Measurements from ENCODE around the gene SLC9A5. TPM values are rescaled to one million over a fixed set of nuclear protein-coding genes. Genes with fewer than 3 reads are reported as not detected.

Gene SLC9A5
- total and polyA plus RNA-seq, 10 of the 15 experiments (the other 5 are each of a cell fraction or from before 2014, with no cell fraction given): 0.26 to 5.7 (median 1.5) TPM

DNA sequence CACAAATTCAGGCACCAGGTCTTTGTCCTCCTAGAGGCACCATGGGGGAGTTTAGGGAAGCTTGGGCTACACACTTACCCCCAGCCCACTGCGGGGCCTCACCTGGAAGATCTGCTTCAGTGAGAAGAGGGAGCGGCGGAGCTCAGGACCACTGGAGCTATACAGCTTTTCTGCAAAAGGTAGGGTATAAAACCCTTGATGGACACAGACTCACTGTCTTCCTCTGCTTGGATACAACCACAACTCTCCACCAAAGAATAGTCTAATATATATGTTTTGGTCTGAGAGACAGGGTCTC, 10.6 kb upstream of the SLC9A5 start:
- ChIA-PET SMC1A (ENCODE audit: uncharacterized antibody, unreplicated experiment) (interaction anchor here (1.4 kb wide), 1 partner anchor 9 kb away, joined by 6 read pairs; the partner anchor contains the start of gene FHOD1), RAD21 (ENCODE audit: unreplicated experiment) (no interaction called here), CTCF (interaction anchor here (1.5 kb wide), 1 partner anchor 11 kb away, joined by 6 read pairs; the partner anchor contains the start of gene TMEM208), POLR2A (interaction anchor here (1.1 kb wide), 1 partner anchor 12 kb away, joined by 4 read pairs; the partner anchor contains the start of gene TMEM208)
- WGBS (ENCODE audit: insufficient coverage, insufficient replicate concordance, low lambda C conversion rate, missing lambda C conversion rate): 95% methylated on average over 3 of the region's 3 CpGs
- Histone ChIP-seq H3K9ac (ENCODE audit: control insufficient read depth, insufficient read depth, low read length) (no peak overlapping the region), H3K4me3 (no peak overlapping the region), H3K4me2 (ENCODE audit: control insufficient read depth, insufficient read depth) (no peak overlapping the region), H3K79me2 (ENCODE audit: control insufficient read depth, insufficient read depth, low read length) (peaks cover 14% of the 10 kb centered on the region), H3K4me1 (ENCODE audit: control insufficient read depth, insufficient read depth, low read length) (peaks cover 7% of the 10 kb centered on the region; the same call in 1 of the 2 replicates), H3K27me3 (replicated peaks in 1 of 2; ENCODE audit: control insufficient read depth in 2 of 2, insufficient read depth in 2 of 2, low read length in 1 of 2) (no peaks in the 10 kb centered on the region), H4K20me1 (ENCODE audit: control insufficient read depth, insufficient read depth) (no peaks in the 10 kb centered on the region), H2AFZ (ENCODE audit: control insufficient read depth, low read depth, low read length) (no peak overlapping the region), H3K36me3 (ENCODE audit: control insufficient read depth in 2 of 2, insufficient read depth in 2 of 2, low read length in 1 of 2) (peaks cover 20 to 33% of the 10 kb centered on the region in 2 experiments; a peak in 3 of 4 replicates), H3K27ac (ENCODE audit: control insufficient read depth, insufficient read depth) (no peak overlapping the region), H3K9me3 (replicated peaks; ENCODE audit: control insufficient read depth, insufficient read depth, low read length) (no peaks in the 10 kb centered on the region)
- TF ChIP-seq JUNB (IDR thresholded peaks at IDR 0.05) (no peak), ZZZ3 (IDR thresholded peaks at IDR 0.05; ENCODE audit: control insufficient read depth, insufficient read length, low read depth) (no peak), ZNF592 (IDR thresholded peaks at IDR 0.05) (no peak), MYB (IDR thresholded peaks at IDR 0.05; ENCODE audit: borderline replicate concordance, low read depth, low read length) (no peak), PAX8 (IDR thresholded peaks at IDR 0.05) (no peak), YY1 (IDR thresholded peaks at IDR 0.05; ENCODE audit: low read depth, low read length) (no peak)
- TF ChIP-seq, protein P1, sequence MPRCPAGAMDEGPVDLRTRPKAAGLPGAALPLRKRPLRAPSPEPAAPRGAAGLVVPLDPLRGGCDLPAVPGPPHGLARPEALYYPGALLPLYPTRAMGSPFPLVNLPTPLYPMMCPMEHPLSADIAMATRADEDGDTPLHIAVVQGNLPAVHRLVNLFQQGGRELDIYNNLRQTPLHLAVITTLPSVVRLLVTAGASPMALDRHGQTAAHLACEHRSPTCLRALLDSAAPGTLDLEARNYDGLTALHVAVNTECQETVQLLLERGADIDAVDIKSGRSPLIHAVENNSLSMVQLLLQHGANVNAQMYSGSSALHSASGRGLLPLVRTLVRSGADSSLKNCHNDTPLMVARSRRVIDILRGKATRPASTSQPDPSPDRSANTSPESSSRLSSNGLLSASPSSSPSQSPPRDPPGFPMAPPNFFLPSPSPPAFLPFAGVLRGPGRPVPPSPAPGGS (IDR thresholded peaks at IDR 0.05; ENCODE audit: borderline replicate concordance, insufficient read depth, low read depth, low read length, poor library complexity, severe bottlenecking): no peak
- TF ChIP-seq, protein P2, sequence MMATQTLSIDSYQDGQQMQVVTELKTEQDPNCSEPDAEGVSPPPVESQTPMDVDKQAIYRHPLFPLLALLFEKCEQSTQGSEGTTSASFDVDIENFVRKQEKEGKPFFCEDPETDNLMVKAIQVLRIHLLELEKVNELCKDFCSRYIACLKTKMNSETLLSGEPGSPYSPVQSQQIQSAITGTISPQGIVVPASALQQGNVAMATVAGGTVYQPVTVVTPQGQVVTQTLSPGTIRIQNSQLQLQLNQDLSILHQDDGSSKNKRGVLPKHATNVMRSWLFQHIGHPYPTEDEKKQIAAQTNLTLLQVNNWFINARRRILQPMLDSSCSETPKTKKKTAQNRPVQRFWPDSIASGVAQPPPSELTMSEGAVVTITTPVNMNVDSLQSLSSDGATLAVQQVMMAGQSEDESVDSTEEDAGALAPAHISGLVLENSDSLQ (IDR thresholded peaks at IDR 0.05): no peak
- TF ChIP-seq, protein P3, sequence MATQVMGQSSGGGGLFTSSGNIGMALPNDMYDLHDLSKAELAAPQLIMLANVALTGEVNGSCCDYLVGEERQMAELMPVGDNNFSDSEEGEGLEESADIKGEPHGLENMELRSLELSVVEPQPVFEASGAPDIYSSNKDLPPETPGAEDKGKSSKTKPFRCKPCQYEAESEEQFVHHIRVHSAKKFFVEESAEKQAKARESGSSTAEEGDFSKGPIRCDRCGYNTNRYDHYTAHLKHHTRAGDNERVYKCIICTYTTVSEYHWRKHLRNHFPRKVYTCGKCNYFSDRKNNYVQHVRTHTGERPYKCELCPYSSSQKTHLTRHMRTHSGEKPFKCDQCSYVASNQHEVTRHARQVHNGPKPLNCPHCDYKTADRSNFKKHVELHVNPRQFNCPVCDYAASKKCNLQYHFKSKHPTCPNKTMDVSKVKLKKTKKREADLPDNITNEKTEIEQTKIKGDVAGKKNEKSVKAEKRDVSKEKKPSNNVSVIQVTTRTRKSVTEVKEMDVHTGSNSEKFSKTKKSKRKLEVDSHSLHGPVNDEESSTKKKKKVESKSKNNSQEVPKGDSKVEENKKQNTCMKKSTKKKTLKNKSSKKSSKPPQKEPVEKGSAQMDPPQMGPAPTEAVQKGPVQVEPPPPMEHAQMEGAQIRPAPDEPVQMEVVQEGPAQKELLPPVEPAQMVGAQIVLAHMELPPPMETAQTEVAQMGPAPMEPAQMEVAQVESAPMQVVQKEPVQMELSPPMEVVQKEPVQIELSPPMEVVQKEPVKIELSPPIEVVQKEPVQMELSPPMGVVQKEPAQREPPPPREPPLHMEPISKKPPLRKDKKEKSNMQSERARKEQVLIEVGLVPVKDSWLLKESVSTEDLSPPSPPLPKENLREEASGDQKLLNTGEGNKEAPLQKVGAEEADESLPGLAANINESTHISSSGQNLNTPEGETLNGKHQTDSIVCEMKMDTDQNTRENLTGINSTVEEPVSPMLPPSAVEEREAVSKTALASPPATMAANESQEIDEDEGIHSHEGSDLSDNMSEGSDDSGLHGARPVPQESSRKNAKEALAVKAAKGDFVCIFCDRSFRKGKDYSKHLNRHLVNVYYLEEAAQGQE (IDR thresholded peaks at IDR 0.05; ENCODE audit: low read depth, low read length): no peak
- in situ Hi-C loops (cut with MboI) (no loop called here), intact Hi-C loops (cut with micrococcal nuclease; ENCODE audit: unreplicated experiment) (no loop called here)
- no peak for ATAC-seq
- no peak for DNase-seq (ENCODE audit: low read depth, low spot score)
- no TSS peak for BruUV-seq (replicated peaks)
- no peak for FAIRE-seq
